Measurements from ENCODE around the gene CDH13.

CDH13 gene

GRCh38 chr16:82633964-82634600, 7.3 kb downstream of the CDH13 start:
- H3K9me3 Mint-ChIP-seq: no peaks in the 10 kb centered on the region
- no peak overlapping the region for H3K27ac Mint-ChIP-seq
- no peaks in the 10 kb centered on the region for H3K36me3 Mint-ChIP-seq (ENCODE audit: low read depth)
- peaks cover 8% of the 10 kb centered on the region for H3K4me1 Mint-ChIP-seq (ENCODE audit: low read depth)
- H3K27me3 Mint-ChIP-seq (ENCODE audit: low read depth): peaks cover 32% of the 10 kb centered on the region
- H3K4me3 Mint-ChIP-seq: no peak overlapping the region

DNA sequence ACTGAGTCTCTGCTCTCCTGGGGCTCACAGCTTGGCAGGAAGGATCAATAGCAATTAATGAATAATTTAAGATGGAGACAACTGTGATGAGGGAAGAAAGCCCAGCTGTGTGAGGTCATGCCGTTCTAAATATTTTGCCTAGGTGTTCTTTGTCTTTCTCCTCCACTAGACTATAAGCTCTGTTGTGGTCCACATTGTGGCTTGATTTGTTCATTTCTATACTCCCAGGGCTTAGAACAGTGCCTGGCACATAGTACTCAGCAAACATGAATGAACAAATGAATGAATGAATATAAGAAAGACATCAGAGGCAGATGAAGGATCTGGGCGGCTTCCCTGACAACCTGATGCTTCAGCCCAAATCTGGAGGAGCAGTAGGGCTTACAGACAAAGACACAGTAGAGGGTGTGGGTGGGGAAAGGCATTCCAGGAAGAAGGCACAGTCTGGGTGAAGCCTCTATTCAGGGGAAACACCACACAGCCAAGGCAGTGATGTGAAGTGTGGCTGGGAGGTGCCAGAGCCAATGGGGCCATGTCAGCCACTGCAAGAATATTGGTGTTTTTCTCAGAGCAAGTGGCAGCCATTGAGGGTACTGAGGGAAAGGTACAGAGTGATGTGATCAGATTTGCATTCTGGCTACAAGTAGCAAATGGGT, 8.3 kb downstream of the CDH13 start:
- Mint-ChIP-seq H3K4me1 (ENCODE audit: low read depth) (peaks cover 11% of the 10 kb centered on the region), H3K27me3 (ENCODE audit: low read depth) (peaks cover 22% of the 10 kb centered on the region), H3K4me3 (no peak overlapping the region), H3K9me3 (no peaks in the 10 kb centered on the region), H3K36me3 (ENCODE audit: low read depth) (no peaks in the 10 kb centered on the region), H3K27ac (peak overlapping the region; percentile 38)

DNA sequence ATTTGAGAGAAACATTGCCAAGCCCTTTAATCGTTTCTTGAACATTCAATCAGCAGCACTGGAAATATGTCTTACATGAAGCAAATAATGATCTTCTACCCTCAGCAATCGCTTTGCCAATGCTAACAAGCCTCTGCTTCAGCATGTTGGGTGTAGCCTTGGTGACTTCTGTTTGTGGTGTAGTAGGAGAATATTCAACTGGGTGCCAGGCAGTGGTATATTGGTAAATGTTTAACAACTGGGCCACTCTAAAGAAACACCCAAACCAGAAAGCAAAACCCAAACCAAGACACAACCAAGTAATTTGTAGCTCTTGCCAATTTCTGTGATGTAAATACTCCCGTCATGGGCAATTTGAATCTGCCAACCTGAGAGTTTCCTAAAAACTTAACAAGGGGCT, 9.7 kb downstream of the CDH13 start:
- Mint-ChIP-seq H3K27ac (no peak overlapping the region), H3K4me1 (ENCODE audit: low read depth) (peaks cover 16% of the 10 kb centered on the region), H3K27me3 (ENCODE audit: low read depth) (peaks cover 10% of the 10 kb centered on the region), H3K4me3 (no peak overlapping the region), H3K36me3 (ENCODE audit: low read depth) (no peaks in the 10 kb centered on the region), H3K9me3 (no peaks in the 10 kb centered on the region)

GRCh38 chr16:82636958-82637357, 10.2 kb downstream of the CDH13 start:
- H3K27me3 Mint-ChIP-seq (ENCODE audit: low read depth): peaks cover 10% of the 10 kb centered on the region
- H3K4me1 Mint-ChIP-seq (ENCODE audit: low read depth): peaks cover 19% of the 10 kb centered on the region
- H3K9me3 Mint-ChIP-seq: no peaks in the 10 kb centered on the region
- H3K36me3 Mint-ChIP-seq (ENCODE audit: low read depth): no peaks in the 10 kb centered on the region
- no peak overlapping the region for H3K4me3 Mint-ChIP-seq
- H3K27ac Mint-ChIP-seq: no peak overlapping the region

- H3K27ac Mint-ChIP-seq: no peak overlapping the region
- H3K9me3 Mint-ChIP-seq: no peaks in the 10 kb centered on the region
- H3K4me3 Mint-ChIP-seq: no peak overlapping the region
- peaks cover 6% of the 10 kb centered on the region for H3K27me3 Mint-ChIP-seq (ENCODE audit: low read depth)
- peaks cover 27% of the 10 kb centered on the region for H3K4me1 Mint-ChIP-seq (ENCODE audit: low read depth)
- H3K36me3 Mint-ChIP-seq (ENCODE audit: low read depth): no peaks in the 10 kb centered on the region
Observed at GRCh38 chr16:82638095-82638798, 11.5 kb downstream of the CDH13 start.

DNA sequence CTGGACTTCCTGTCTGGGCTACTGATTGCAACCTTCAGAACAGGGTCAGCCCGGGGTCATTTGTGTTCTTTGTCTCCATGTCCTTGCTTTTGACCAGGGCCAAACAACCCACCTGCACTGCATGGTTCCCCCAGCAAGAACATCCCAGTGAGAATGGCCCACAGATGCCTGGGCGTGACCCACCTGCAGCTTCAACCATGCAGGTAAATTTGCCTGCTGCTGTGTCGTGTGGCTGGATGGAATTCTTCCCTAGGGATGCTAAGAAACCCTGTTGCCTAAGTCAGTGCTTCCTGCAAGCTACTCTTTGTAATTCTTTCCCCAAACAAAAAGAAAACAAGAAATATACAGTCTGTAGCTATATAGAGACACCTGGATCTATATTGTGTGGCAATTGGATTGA, 12.5 kb downstream of the CDH13 start:
- Mint-ChIP-seq H3K4me1 (ENCODE audit: low read depth) (peaks cover 28% of the 10 kb centered on the region), H3K27ac (no peak overlapping the region), H3K36me3 (ENCODE audit: low read depth) (no peaks in the 10 kb centered on the region), H3K4me3 (no peak overlapping the region), H3K9me3 (no peaks in the 10 kb centered on the region), H3K27me3 (ENCODE audit: low read depth) (peaks cover 6% of the 10 kb centered on the region)

DNA sequence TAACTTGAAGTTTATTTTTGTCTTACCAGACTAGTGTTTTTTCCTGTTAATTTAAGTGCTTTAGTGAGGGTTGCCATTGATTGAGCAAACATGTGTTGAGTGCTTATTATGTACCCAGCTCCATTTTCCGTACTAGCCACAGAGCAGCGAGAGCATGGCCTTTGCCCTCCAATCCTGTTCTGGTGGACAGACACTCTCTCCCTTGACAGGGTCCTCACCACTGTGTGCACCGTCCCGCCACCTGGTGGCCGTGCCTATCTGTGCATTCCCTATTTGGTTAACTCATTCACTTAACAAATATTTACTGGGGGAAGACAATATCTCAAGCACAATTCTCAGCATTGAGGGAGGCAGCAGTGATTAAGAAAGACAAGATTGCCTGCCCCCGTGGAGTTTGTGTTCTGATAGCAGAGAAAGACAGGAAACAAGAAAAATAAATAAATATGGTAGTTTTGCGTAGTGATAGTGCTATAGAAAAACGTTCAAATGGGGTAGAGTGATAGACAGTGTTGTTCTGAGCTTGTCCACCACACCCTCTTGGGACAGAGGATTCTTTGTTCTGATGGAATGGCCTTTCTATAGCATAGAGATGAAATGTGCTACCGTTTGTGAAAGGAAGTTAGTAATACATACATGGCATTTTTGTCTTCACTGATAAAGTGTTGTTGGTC, 13.0 kb downstream of the CDH13 start:
- Mint-ChIP-seq H3K4me1 (ENCODE audit: low read depth) (peaks cover 27% of the 10 kb centered on the region), H3K4me3 (no peak overlapping the region), H3K36me3 (ENCODE audit: low read depth) (no peaks in the 10 kb centered on the region), H3K27me3 (ENCODE audit: low read depth) (peaks cover 6% of the 10 kb centered on the region), H3K9me3 (no peaks in the 10 kb centered on the region), H3K27ac (no peak overlapping the region)

- Mint-ChIP-seq H3K36me3 (ENCODE audit: low read depth) (no peaks in the 10 kb centered on the region), H3K27ac (peak overlapping the region; percentile 70), H3K4me3 (no peak overlapping the region), H3K27me3 (ENCODE audit: low read depth) (peaks cover 6% of the 10 kb centered on the region), H3K9me3 (no peaks in the 10 kb centered on the region), H3K4me1 (ENCODE audit: low read depth) (peaks cover 22% of the 10 kb centered on the region)
Observed at GRCh38 chr16:82641336-82641984, 14.7 kb downstream of the CDH13 start.

GRCh38 chr16:82643136-82643535, 16.4 kb downstream of the CDH13 start:
- Mint-ChIP-seq H3K36me3 (ENCODE audit: low read depth) (peaks cover 2% of the 10 kb centered on the region), H3K4me3 (no peak overlapping the region), H3K4me1 (ENCODE audit: low read depth) (peaks cover 24% of the 10 kb centered on the region), H3K27ac (no peak overlapping the region), H3K9me3 (no peaks in the 10 kb centered on the region), H3K27me3 (ENCODE audit: low read depth) (peaks cover 3% of the 10 kb centered on the region)

DNA sequence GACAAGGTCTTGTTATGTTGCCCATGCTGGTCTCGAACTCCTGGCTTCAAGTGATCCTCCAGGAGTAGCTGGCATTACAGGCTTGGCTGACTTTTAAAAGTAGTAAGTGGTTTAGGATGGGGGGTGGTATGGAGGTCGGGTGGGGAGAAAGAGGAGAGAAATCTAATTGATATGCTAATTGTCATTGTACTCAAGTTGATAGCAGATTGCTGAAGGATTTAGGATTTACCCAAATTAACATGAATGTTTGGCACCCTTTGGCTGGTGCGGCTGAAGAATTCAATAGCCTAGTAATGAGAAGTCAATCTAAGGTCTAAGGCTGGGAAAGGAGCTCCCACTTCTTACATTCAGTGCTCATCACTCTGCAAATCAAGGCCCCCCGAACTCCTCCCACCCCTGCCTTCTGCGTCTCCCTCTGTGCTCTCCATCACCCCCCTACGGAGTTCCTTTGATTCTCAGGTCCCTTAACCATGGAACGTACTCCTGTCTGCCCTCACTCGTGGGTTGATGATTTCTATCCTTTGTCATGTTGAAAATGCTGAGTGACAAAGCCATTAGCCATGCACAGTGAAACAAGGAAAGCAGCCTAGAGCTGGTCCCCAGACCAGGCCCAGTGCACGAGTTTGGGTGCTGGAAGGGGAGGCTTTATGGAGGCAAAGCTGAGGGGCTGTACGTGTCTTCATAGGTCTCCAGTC, 17.3 kb downstream of the CDH13 start:
- H3K9me3 Mint-ChIP-seq: no peaks in the 10 kb centered on the region
- H3K4me3 Mint-ChIP-seq: no peak overlapping the region
- H3K36me3 Mint-ChIP-seq (ENCODE audit: low read depth): peaks cover 2% of the 10 kb centered on the region
- H3K27ac Mint-ChIP-seq: no peak overlapping the region
- no peaks in the 10 kb centered on the region for H3K27me3 Mint-ChIP-seq (ENCODE audit: low read depth)
- H3K4me1 Mint-ChIP-seq (ENCODE audit: low read depth): peaks cover 25% of the 10 kb centered on the region

DNA sequence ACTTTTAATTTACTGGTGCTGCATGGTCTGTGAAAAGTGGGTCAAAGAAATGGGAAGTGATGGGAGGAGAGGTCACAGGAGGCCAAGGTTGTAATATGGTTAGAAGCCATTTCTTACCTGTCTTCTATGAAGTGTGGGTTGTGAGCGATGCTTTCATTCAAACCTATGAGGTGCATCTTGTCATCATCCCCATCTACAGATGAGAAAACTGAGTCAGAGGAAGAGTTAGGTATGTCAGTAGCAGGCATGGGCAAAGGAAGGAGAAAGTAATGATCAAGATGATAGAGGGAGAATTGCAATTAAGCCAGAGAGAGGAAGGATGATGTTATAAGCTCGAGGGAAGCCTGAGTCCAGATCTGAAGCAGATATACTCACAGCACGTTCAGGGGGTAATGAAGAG, 19.7 kb downstream of the CDH13 start:
- Mint-ChIP-seq H3K27ac (no peak overlapping the region), H3K36me3 (ENCODE audit: low read depth) (peaks cover 4% of the 10 kb centered on the region), H3K4me1 (ENCODE audit: low read depth) (peaks cover 34% of the 10 kb centered on the region), H3K4me3 (no peak overlapping the region), H3K27me3 (ENCODE audit: low read depth) (no peaks in the 10 kb centered on the region), H3K9me3 (no peaks in the 10 kb centered on the region)

GRCh38 chr16:82649766-82650165, 23.0 kb downstream of the CDH13 start:
- Mint-ChIP-seq H3K4me1 (ENCODE audit: low read depth) (peaks cover 53% of the 10 kb centered on the region), H3K4me3 (no peak overlapping the region)

DNA sequence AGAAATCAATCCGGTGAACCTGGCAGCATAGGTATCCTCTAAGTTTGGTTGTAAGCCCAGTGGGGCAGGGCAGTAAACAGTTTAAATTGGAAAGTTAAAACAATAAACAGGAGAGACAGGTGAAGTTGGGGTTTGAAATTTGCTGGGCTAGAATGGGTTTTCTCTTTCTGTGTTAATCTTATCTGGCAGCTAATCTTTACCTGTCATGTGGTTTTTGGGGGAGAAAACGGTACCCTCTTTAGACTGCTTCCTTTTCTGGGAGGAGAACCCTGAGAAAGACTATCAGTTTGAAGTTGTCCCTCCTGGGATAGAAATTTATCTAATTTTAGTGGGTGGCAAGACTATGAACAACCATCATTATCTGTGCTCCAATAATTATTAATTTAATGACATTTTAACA, 24.0 kb downstream of the CDH13 start:
- peak overlapping the region; percentile 17 for H3K27ac Mint-ChIP-seq
- H3K36me3 Mint-ChIP-seq (ENCODE audit: low read depth): peaks cover 4% of the 10 kb centered on the region
- H3K27me3 Mint-ChIP-seq (ENCODE audit: low read depth): no peaks in the 10 kb centered on the region
- H3K4me3 Mint-ChIP-seq: peak overlapping the region; percentile 14
- H3K9me3 Mint-ChIP-seq: no peaks in the 10 kb centered on the region
- H3K4me1 Mint-ChIP-seq (ENCODE audit: low read depth): peaks cover 60% of the 10 kb centered on the region

More at GRCh38 chr16:82649766-82650165, 23.0 kb downstream of the CDH13 start:
- Mint-ChIP-seq H3K27me3 (ENCODE audit: low read depth) (no peaks in the 10 kb centered on the region), H3K9me3 (no peaks in the 10 kb centered on the region), H3K36me3 (ENCODE audit: low read depth) (peaks cover 4% of the 10 kb centered on the region), H3K27ac (no peak overlapping the region)
